ENCODE results near the gene ADRA2C.

The ADRA2C gene

DNA sequence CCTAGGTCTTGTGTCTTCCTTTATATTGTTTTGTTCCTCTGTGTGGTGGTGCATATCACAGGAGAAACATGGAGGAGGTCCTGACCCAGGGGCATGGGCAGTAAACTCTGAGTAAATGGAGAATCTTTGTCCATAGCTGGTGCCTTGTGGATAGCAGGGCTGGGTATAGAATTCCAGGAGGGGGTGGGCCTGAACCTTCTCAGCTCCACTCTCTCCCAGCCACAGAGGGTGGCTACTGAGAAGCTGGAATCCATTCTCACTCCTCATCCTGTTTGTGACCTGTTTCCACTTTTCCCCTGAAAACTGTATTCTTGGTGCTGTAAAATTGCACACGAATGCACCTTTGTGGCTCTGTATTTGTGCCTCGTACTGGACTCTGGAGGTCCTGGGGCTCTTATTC lies 47.7 kb upstream of the ADRA2C start:
- Histone ChIP-seq H2AFZ (ENCODE audit: low read depth, low read length) (no peak overlapping the region), H3K4me2 (ENCODE audit: insufficient read depth, low read length) (no peak overlapping the region), H3K27ac (ENCODE audit: low read length) (no peak overlapping the region), H4K20me1 (ENCODE audit: insufficient read depth, low read length) (no peaks in the 10 kb centered on the region), H3K9me3 (ENCODE audit: insufficient read depth, low read length, severe bottlenecking) (peaks cover 8% of the 10 kb centered on the region), H3K4me1 (ENCODE audit: insufficient read depth, low read length) (no peaks in the 10 kb centered on the region), H3K27me3 (ENCODE audit: insufficient read depth, low read length, poor library complexity) (no peaks in the 10 kb centered on the region), H3K4me3 (ENCODE audit: low read depth in 1 of 2, low read length in 2 of 2) (no peak overlapping the region), H3K36me3 (ENCODE audit: insufficient read depth, low read length) (no peaks in the 10 kb centered on the region), H3K9ac (ENCODE audit: low read depth, low read length) (no peak overlapping the region), H3K79me2 (ENCODE audit: insufficient read depth, low read length) (no peaks in the 10 kb centered on the region)
- ATAC-seq (ENCODE audit: insufficient read depth, low read depth) = no peak
- no peak for TF ChIP-seq EZH2 (IDR thresholded peaks at IDR 0.05; ENCODE audit: borderline replicate concordance, low read depth, low read length, severe bottlenecking)
- TF ChIP-seq CTCF (IDR thresholded peaks at IDR 0.05; ENCODE audit: borderline replicate concordance, extremely low read depth, low read length, poor library complexity, severe bottlenecking) = no peak
- DNase-seq = no peak

- TF ChIP-seq CTCF (IDR thresholded peaks at IDR 0.05; ENCODE audit: borderline replicate concordance, extremely low read depth, low read length, poor library complexity, severe bottlenecking) (no peak), EZH2 (IDR thresholded peaks at IDR 0.05; ENCODE audit: borderline replicate concordance, low read depth, low read length, severe bottlenecking) (no peak)
- Histone ChIP-seq H3K79me2 (ENCODE audit: insufficient read depth, low read length) (no peaks in the 10 kb centered on the region), H3K4me1 (ENCODE audit: insufficient read depth, low read length) (no peaks in the 10 kb centered on the region), H3K27ac (ENCODE audit: low read length) (no peak overlapping the region), H3K27me3 (ENCODE audit: insufficient read depth, low read length, poor library complexity) (no peaks in the 10 kb centered on the region), H3K4me3 (ENCODE audit: low read depth in 1 of 2, low read length in 2 of 2) (no peak overlapping the region), H3K4me2 (ENCODE audit: insufficient read depth, low read length) (no peak overlapping the region), H3K9ac (ENCODE audit: low read depth, low read length) (no peak overlapping the region), H3K36me3 (ENCODE audit: insufficient read depth, low read length) (no peaks in the 10 kb centered on the region), H2AFZ (ENCODE audit: low read depth, low read length) (no peak overlapping the region), H3K9me3 (ENCODE audit: insufficient read depth, low read length, severe bottlenecking) (peaks cover 8% of the 10 kb centered on the region), H4K20me1 (ENCODE audit: insufficient read depth, low read length) (no peaks in the 10 kb centered on the region)
- no peak for ATAC-seq (ENCODE audit: insufficient read depth, low read depth)
- DNase-seq = no peak
These were observed 47.0 kb upstream of the ADRA2C start for GRCh38 chr4:3719191-3719590.

- DNase-seq (no peak), ATAC-seq (ENCODE audit: insufficient read depth, low read depth) (no peak)
- Histone ChIP-seq H3K9ac (ENCODE audit: low read depth, low read length) (no peak overlapping the region), H3K79me2 (ENCODE audit: insufficient read depth, low read length) (no peaks in the 10 kb centered on the region), H4K20me1 (ENCODE audit: insufficient read depth, low read length) (no peaks in the 10 kb centered on the region), H2AFZ (ENCODE audit: low read depth, low read length) (no peak overlapping the region), H3K36me3 (ENCODE audit: insufficient read depth, low read length) (no peaks in the 10 kb centered on the region), H3K9me3 (ENCODE audit: insufficient read depth, low read length, severe bottlenecking) (peaks cover 8% of the 10 kb centered on the region), H3K4me3 (ENCODE audit: low read depth in 1 of 2, low read length in 2 of 2) (no peak overlapping the region), H3K4me2 (ENCODE audit: insufficient read depth, low read length) (no peak overlapping the region), H3K4me1 (ENCODE audit: insufficient read depth, low read length) (no peaks in the 10 kb centered on the region), H3K27ac (ENCODE audit: low read length) (no peak overlapping the region), H3K27me3 (ENCODE audit: insufficient read depth, low read length, poor library complexity) (no peaks in the 10 kb centered on the region)
- TF ChIP-seq CTCF (IDR thresholded peaks at IDR 0.05; ENCODE audit: borderline replicate concordance, extremely low read depth, low read length, poor library complexity, severe bottlenecking) = no peak
- no peak for TF ChIP-seq EZH2 (IDR thresholded peaks at IDR 0.05; ENCODE audit: borderline replicate concordance, low read depth, low read length, severe bottlenecking)
These were observed 46.3 kb upstream of the ADRA2C start for GRCh38 chr4:3719836-3720235.

GRCh38 chr4:3720466-3720865 lies 45.7 kb upstream of the ADRA2C start:
- no peak overlapping the region for H3K4me2 ChIP-seq (ENCODE audit: insufficient read depth, low read length)
- no peak overlapping the region for H3K9ac ChIP-seq (ENCODE audit: low read depth, low read length)
- no peak overlapping the region for H2AFZ ChIP-seq (ENCODE audit: low read depth, low read length)
- H4K20me1 ChIP-seq (ENCODE audit: insufficient read depth, low read length) = no peaks in the 10 kb centered on the region
- no peaks in the 10 kb centered on the region for H3K79me2 ChIP-seq (ENCODE audit: insufficient read depth, low read length)
- no peak overlapping the region for H3K4me3 ChIP-seq (ENCODE audit: low read depth in 1 of 2, low read length in 2 of 2)
- H3K27ac ChIP-seq (ENCODE audit: low read length) = no peak overlapping the region
- no peaks in the 10 kb centered on the region for H3K36me3 ChIP-seq (ENCODE audit: insufficient read depth, low read length)
- H3K27me3 ChIP-seq (ENCODE audit: insufficient read depth, low read length, poor library complexity) = no peaks in the 10 kb centered on the region
- TF ChIP-seq CTCF (IDR thresholded peaks at IDR 0.05; ENCODE audit: borderline replicate concordance, extremely low read depth, low read length, poor library complexity, severe bottlenecking) (no peak), EZH2 (IDR thresholded peaks at IDR 0.05; ENCODE audit: borderline replicate concordance, low read depth, low read length, severe bottlenecking) (no peak)
- no peaks in the 10 kb centered on the region for H3K4me1 ChIP-seq (ENCODE audit: insufficient read depth, low read length)
- H3K9me3 ChIP-seq (ENCODE audit: insufficient read depth, low read length, severe bottlenecking) = peaks cover 8% of the 10 kb centered on the region
- no peak for ATAC-seq (ENCODE audit: insufficient read depth, low read depth)
- DNase-seq = no peak
